CD4-positive, alpha-beta T cell treated with Interleukin-12 subunit alpha and Interleukin-12 subunit beta, for 1 hour (primary cell): ENCODE measurements around the gene UNC93A.
"Not testable (repeated sequence)": the region's sequence is repeated elsewhere in the genome, so short reads cannot be mapped to it uniquely, and the experiment has no call there.

Source experiments
- DNase-seq: peaks from one replicate; pipeline ENCODE4 v3.0.0-alpha.2; 2020

The UNC93A gene

DNA sequence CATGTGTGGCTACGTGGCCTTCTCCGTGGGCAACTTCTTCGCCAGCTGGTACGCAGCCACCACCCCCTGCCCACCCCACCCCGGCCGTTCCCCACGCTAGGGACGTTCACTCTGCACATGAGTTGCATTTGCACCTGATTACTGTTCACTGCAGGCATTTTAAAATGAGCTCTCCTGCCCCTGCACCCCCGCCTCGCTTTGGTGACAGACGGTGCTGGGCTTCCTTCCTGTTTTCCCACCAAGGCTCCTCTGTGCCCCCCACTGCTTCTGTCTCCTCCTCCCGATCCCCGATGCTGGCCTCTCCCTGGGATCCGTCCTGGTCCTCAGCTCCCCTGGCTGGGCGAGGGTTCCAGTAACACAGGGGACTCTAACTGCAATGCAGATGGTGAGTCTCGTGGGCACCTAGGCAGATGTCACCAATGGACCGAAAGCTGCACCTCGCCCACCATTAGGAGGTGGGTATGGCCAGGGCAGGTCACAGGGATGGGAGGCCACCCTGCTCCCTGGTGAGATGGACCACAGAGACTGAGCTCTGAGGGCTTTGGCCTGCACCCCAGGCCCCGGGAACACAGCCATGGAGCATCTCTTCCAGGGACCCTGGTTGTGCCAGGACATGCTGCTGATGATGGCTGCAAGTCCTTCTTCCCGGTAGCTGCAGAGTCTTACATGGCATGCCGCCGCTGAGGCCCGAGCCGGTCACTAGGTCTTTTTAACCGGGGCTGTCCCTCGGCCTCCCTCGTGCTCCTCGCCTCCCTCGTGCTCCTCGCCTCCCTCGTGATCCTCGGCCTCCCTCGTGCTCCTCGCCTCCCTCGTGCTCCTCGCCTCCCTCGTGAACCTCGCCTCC, 3.8 kb downstream of the UNC93A start:
- DNase-seq: no peak

DNA sequence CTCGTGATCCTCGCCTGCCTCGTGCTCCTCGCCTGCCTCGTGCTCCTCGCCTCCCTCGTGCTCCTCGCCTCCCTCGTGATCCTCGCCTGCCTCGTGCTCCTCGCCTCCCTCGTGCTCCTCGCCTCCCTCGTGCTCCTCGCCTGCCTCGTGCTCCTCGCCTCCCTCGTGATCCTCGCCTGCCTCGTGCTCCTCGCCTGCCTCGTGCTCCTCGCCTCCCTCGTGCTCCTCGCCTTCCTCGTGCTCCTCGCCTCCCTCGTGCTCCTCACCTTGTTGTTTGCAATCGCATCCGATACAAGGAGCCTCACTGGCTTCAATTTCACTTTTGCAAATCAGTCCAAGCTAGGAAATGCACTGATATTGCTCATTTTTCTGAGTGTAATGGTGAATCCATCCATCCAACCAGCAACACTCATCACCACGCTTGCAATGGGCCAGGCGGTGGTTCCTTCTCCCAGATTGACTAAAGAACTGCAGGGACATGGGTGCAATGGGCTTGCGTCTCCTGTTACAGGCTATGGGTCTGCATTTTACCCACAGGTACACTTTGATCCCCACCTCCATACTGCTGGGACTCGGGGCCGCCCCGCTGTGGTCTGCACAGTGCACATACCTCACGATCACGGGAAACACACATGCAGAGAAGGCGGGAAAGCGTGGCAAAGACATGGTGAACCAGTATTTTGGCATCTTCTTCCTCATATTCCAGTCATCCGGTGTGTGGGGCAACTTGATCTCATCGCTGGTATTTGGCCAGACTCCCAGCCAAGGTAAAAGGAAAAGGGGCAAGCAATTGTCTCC, 4.6 kb downstream of the UNC93A start:
- DNase-seq: no peak

- no peak for DNase-seq
Measured at GRCh38 chr6:167296293-167296690, 5.2 kb downstream of the UNC93A start.

- DNase-seq: no peak
Measured at GRCh38 chr6:167296902-167297301, 5.8 kb downstream of the UNC93A start.

DNA sequence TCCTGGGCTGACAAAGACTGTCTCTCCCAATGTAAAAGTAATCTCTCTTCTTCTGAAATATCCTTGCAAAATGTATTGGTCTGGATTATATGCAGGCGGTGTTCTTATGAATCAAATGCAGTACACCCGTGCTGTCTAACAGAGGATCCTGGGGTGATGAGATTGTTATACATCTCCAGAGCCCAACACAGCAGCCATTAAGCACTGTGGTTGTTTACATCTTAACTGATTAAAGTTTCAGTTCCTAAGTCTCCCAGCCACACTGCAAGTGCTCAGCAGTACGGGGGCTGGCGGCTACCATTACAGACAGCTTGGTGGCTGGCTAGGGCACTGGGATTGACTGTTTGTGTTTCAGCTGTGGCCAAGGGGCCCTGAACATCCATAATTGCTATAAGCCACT, 7.0 kb downstream of the UNC93A start:
- DNase-seq: no peak

DNA sequence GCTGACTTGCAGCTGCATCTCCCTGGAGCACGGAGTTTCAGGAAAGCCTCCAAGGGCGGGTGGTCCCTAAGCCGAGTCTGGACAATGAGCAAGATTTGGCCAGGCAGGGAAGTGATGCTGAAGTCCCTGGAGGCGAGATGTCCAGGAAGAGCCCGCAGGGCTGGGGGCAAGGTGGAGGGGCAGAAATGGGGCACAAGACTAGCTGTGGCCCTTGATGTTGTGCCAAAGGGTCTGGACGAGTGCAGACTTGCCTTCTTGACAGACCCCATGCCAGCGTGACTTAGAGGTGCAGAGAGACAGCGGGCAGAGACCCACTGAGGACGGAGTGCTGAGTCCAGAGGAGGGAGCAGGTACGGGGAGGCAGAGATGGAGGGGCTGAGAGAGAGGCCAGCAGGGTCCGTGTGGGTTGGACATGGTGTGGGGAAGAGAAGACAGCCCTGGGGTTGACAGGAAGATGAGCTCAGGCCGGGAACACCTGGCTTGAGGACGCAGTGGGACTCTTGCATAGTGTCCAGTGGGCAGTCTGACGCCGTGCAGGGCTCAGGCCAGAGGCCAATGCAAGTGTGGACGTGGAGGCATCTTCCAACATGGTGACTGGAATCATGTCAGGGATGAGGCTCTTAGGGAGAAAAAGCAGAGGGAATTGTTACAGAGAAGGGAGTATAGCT, 8.7 kb downstream of the UNC93A start:
- no peak for DNase-seq

DNA sequence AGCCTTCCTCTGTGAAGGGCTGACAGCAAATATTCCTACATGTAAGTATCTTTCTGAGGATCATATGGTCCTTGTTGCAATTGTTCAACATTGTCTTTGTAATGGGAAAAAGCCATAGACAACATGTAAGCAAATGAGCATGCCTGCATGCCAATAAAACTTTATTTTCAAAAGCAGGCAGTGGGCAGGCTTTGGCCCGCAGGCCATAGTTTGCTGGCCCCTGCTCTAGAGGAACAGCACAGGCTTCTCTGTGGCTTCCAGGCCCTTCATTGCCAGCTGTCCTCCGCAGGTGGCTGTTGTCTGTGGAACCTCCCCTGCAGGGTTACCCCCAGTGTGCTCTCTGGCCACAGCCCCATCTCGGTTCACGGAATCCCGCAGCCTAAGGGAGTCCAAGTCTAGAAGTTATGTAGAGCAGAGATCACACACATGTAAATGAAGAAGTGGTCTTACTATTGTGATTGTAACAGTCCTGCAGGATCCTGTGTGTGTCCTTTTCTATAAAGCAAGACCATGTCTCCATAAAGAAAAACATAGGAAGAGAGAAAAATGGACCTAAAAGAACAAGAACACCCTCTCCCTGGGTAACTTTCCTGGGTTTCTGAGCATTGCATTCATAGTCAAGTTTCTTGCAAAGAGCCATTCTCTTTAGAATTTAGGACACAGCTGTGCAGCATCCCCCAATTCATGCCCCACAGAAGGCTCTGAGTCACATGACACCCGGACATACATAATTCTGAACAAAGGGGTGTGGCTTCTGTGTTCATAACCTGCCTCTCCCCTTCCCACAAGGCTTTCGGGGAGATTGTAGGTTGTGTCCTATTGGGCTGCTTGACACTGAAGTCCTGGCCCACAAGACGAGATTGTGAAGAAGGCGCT, 10.0 kb downstream of the UNC93A start:
- no peak for DNase-seq

DNA sequence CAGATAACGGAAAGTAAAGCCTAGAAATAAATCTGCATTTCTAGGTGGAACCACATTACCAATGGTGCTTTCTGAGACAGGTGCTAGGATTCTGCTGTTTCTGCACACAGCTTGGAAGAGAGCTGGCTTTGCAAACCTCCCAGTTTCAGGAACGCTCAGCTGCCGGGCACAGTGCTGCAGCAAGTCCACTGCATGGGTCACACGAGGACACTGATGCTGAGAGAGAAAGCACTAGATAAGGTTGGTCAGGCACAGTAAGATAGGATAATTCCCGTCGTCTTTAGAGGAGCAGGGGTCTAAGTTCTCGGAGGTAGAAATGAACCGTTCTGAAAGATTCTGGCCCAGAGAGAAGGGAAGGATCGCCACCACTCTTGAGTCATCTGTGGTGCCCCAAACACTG, 11.0 kb downstream of the UNC93A start:
- no peak for DNase-seq

DNA sequence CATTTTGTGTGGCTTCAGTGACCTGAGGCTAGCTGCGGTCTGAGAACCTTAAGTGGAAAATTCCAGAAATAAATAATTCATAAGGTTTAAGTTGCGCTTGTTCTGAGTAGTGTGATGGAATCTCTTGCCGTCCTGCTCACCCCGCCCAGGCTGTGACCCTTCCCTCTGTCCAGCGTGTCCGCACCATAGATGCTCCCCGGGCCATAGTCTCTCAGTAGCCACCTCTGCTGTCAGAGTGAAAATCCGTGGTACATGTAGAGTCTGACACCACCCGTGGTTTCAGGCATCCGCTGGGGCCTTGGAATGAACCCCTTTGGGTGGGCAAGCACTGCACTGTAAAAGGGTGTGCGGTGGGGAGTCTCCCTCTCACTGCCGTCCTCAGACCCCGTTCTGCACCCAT, 11.7 kb downstream of the UNC93A start:
- no peak for DNase-seq

- no peak for DNase-seq
Measured at GRCh38 chr6:167303675-167304625, 12.8 kb downstream of the UNC93A start.

DNA sequence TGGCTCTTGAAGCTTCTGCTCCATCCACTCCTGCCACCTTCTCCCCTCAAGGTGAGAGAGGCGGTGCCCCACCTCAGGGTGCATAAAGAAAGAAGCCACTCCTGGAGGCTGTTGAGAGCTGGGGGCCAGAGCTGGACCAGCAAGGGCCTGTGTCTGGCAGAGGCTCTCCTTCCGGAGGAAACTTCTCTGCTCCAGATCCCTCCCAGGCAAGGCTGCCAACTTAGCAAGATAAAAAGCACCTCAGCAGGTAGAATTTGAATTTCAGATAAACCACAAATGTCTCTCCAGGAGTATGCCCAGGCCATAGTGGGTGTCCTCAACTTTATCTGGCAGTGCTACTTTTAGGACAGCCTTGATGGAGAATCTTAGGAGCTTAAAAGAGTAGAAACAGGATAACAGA, 13.8 kb downstream of the UNC93A start:
- DNase-seq: no peak

- DNase-seq: no peak
Measured at GRCh38 chr6:167305796-167306195, 14.7 kb downstream of the UNC93A start.

DNA sequence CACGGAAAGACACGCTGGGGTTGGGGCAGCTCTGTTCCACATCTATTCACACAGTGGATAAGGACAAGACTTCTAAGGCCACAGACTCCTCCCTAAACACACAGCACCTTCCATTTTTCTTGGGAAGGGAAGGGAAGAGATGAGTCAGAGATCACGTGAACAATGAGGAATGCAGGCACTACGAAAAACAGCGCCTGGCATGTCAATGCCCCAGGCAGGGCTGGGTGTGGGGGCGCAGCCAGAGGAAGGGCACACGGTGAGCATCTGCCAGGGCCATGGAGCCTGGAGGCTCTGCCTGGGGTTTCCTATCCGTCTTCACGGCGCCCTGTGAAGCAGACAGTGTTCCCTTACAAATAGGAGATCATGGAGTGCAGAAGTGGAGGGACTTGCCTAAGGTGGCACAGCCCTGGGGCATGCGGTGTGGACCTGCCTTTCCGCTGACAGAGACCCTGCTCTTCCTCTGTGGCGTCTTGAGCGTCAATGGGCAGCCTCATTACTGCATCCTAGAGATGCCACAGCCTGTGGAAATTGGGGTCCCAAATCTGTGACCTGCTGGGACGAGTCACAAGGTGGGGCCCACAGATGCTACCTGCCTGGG, 15.4 kb downstream of the UNC93A start:
- no peak for DNase-seq

GRCh38 chr6:167307342-167307955, 16.3 kb downstream of the UNC93A start:
- DNase-seq: no peak

GRCh38 chr6:167308207-167308606, 17.1 kb downstream of the UNC93A start:
- no peak for DNase-seq

DNA sequence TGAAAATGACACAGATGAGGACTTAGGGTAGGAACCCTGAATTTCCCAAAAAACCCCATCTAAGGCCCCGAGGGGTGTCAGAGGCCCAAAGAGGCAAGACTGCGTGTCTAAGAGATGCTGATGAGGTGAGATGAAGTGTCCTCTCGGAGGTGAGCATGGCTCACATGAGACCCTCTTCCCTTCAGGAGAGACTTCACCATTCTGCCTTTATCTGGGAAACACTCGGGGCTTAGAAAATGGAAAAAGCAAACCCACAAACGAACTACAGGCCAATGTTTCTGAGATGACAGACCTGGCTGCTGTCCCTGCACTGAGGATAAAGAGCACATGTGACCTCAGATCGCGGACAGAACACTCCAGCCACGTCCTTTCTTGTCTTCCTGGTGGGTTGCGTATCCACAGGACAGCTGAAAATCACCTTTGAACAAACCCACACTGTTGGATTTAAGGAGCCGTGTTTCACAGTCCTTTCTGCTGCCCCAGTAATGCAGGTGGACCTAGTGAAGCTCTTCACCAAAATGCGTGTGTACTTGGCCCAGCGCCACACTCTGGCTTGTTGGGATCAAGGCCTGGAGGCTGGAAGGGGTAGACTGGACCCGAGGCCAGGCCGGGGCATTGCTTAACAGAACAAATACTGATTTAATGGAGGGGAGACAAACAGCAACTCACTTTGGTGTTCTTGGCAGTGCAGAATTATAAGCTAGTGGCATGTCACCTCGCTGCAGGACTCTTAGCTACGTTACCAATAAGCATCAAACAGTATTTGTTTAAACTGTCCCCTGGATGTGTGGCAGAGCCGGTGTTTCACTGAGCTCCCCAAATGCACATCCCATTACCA, 18.5 kb downstream of the UNC93A start:
- DNase-seq: not testable (repeated sequence)

GRCh38 chr6:167311286-167311685, 20.2 kb downstream of the UNC93A start:
- DNase-seq: no peak

GRCh38 chr6:167311691-167312090, 20.6 kb downstream of the UNC93A start:
- DNase-seq: not testable (repeated sequence)

- DNase-seq: no peak
Measured at GRCh38 chr6:167314180-167314821, 23.2 kb downstream of the UNC93A start.
